C4-2B (cell line): ENCODE measurements around the gene ABHD13.

Experiments
- CTCF ChIP-seq: fragments of 450-650 bp; conservative IDR thresholded peaks from 2 replicates; pipeline ENCODE4 v1.5.1; 2017; ENCODE audit warnings: mild to moderate bottlenecking
- ZFX ChIP-seq: fragments of 450-650 bp; IDR thresholded peaks from 2 replicates; pipeline ENCODE4 v1.6.1; 2017

GRCh38 chr13:108270442-108270841 lies 52.2 kb downstream of the ABHD13 start:
- TF ChIP-seq CTCF: no peak
- TF ChIP-seq ZFX: no peak
